ENCODE measurements around the gene USH2A.

Gene USH2A

DNA sequence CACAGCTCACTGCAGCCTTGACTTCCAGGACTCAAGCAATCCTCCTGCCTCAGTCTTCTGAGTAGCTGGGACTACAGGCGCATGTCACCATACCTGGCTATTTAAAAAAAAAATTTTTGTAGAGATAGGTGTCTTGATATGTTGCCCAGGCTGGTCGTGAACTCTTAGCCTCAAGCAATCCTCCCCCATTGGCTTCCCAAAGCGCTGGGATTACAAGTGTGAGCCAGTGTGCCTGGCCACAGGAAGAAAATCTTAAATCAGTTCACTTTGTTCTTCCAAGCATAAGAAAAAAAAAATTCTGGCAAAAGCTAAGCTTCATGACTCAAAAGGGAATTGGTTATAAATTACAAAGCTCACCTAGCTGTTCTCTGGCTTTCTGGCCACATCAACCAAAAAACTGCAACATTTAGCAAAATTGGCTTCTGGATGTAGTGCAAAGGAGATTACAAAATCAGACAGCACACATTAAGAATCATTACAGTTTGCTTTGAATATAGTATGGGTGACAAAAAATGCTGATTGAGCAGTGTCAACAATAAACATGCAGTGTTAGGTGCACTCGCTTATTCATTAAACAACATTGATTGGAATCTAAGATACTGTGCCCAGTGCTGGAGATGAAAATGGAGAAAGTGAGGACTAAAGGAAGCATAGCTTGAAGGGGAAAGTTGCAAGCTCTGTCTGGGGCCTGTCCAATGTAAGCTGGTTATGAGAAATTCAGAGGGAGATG lies 779.5 kb downstream of the USH2A start:
- no peaks in the 10 kb centered on the region for H3K9me2 ChIP-seq (replicated peaks; ENCODE audit: low read depth, low read length)
- H3K27me3 ChIP-seq (ENCODE audit: insufficient read depth, low read length, poor library complexity, severe bottlenecking): no peaks in the 10 kb centered on the region
- H3K9me3 ChIP-seq (ENCODE audit: insufficient read depth, low read depth, low read length): no peaks in the 10 kb centered on the region
- H3F3A ChIP-seq (ENCODE audit: low read depth): no peaks in the 10 kb centered on the region
- H2AFZ ChIP-seq (ENCODE audit: low read length): no peak overlapping the region
- no peaks in the 10 kb centered on the region for H3K4me1 ChIP-seq (ENCODE audit: insufficient read depth, low read length, poor library complexity, severe bottlenecking)
- H3K79me2 ChIP-seq (ENCODE audit: insufficient read depth, low read length): no peaks in the 10 kb centered on the region
- no peaks in the 10 kb centered on the region for H3K36me3 ChIP-seq (ENCODE audit: insufficient read depth, low read length)
- TF ChIP-seq, protein P1, sequence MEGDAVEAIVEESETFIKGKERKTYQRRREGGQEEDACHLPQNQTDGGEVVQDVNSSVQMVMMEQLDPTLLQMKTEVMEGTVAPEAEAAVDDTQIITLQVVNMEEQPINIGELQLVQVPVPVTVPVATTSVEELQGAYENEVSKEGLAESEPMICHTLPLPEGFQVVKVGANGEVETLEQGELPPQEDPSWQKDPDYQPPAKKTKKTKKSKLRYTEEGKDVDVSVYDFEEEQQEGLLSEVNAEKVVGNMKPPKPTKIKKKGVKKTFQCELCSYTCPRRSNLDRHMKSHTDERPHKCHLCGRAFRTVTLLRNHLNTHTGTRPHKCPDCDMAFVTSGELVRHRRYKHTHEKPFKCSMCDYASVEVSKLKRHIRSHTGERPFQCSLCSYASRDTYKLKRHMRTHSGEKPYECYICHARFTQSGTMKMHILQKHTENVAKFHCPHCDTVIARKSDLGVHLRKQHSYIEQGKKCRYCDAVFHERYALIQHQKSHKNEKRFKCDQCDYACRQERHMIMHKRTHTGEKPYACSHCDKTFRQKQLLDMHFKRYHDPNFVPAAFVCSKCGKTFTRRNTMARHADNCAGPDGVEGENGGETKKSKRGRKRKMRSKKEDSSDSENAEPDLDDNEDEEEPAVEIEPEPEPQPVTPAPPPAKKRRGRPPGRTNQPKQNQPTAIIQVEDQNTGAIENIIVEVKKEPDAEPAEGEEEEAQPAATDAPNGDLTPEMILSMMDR (conservative IDR thresholded peaks at IDR 0.05; ENCODE audit: low read length): no peak
- no peak for TF ChIP-seq EZH2phosphoT487 (IDR thresholded peaks at IDR 0.05; ENCODE audit: borderline replicate concordance)
- no peak overlapping the region for H3K9ac ChIP-seq (ENCODE audit: low read depth, low read length, poor library complexity, severe bottlenecking)
- no peak overlapping the region for H3K4me2 ChIP-seq (ENCODE audit: low read depth, low read length, poor library complexity, severe bottlenecking)
- H4K20me1 ChIP-seq (ENCODE audit: insufficient read depth, low read length, poor library complexity, severe bottlenecking): no peaks in the 10 kb centered on the region
- no peak overlapping the region for H3K4me3 ChIP-seq (ENCODE audit: low read length, poor library complexity, severe bottlenecking)

DNA sequence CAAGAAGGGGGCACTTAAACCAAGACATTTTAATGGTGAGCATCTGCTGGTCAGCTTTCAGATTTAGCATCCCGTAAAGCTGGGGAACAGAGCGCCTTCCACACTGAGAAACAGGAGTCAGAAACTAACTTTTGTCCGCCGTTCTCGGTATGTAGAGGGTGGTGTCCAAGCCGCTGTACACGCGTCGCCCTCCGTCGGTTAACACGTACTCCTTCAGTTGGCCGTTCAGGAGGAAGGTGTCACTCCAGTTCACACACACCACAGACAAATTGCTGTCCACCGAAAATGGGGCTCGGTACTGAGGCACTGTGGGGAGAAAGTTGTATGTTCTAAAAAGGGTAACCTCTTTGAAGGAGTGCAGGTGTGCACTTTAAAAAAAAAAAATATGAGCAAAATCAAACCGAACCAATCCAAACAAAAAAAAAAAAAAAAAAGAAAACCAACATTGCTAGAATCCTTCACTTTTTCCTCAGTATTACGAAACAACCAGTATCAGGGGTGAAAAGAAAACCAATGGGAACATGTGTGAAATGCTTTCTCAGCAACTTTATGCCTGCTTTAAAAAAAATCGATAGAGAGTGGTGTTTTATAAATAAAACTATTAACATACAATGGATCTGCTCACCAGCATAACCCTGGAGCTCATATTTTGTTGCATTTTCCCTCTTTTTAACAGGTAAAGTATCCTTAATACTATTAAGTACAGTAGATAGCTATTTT lies 782.7 kb downstream of the USH2A start:
- Histone ChIP-seq H2AFZ (ENCODE audit: low read length) (no peak overlapping the region), H3F3A (ENCODE audit: low read depth) (no peaks in the 10 kb centered on the region), H3K79me2 (ENCODE audit: insufficient read depth, low read length) (no peaks in the 10 kb centered on the region), H3K9ac (ENCODE audit: low read depth, low read length, poor library complexity, severe bottlenecking) (no peak overlapping the region), H3K9me2 (replicated peaks; ENCODE audit: low read depth, low read length) (no peaks in the 10 kb centered on the region), H3K4me1 (ENCODE audit: insufficient read depth, low read length, poor library complexity, severe bottlenecking) (no peaks in the 10 kb centered on the region), H3K9me3 (ENCODE audit: insufficient read depth, low read depth, low read length) (no peaks in the 10 kb centered on the region), H4K20me1 (ENCODE audit: insufficient read depth, low read length, poor library complexity, severe bottlenecking) (no peaks in the 10 kb centered on the region), H3K4me2 (ENCODE audit: low read depth, low read length, poor library complexity, severe bottlenecking) (no peak overlapping the region), H3K4me3 (ENCODE audit: low read length, poor library complexity, severe bottlenecking) (no peak overlapping the region), H3K36me3 (ENCODE audit: insufficient read depth, low read length) (no peaks in the 10 kb centered on the region), H3K27me3 (ENCODE audit: insufficient read depth, low read length, poor library complexity, severe bottlenecking) (no peaks in the 10 kb centered on the region)
- TF ChIP-seq EZH2phosphoT487 (IDR thresholded peaks at IDR 0.05; ENCODE audit: borderline replicate concordance): no peak
- TF ChIP-seq, protein P1 (conservative IDR thresholded peaks at IDR 0.05; ENCODE audit: low read length): no peak

DNA sequence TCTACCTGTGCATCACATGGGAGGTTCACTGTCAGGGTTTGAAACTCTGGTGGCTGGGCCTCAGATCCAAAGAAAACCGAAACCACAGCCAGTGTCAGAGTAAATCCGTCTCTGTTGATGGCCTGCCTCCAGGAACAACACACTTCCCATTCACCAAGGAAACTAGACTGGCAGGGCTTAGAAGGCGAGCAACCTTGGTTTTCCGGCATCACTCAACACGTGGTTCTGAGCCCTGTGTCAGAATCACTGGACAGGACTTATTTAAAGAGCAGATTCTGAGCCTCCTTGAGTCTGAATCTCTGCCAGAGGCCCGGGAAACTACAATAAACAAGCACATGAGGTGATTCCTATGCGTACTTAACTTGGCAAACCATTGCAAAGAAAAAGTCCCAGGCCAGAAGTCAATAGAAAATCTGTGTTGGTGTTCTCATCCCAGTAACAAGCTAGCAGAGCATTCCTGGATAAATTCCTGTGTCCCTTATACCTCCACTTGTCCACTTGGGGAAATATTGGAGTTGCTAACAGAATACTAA lies 786.1 kb downstream of the USH2A start:
- Histone ChIP-seq H2AFZ (ENCODE audit: low read length) (no peak overlapping the region), H3K9me2 (replicated peaks; ENCODE audit: low read depth, low read length) (no peaks in the 10 kb centered on the region), H3K27me3 (ENCODE audit: insufficient read depth, low read length, poor library complexity, severe bottlenecking) (no peaks in the 10 kb centered on the region), H3F3A (ENCODE audit: low read depth) (no peaks in the 10 kb centered on the region), H3K79me2 (ENCODE audit: insufficient read depth, low read length) (no peaks in the 10 kb centered on the region), H3K4me1 (ENCODE audit: insufficient read depth, low read length, poor library complexity, severe bottlenecking) (no peaks in the 10 kb centered on the region), H4K20me1 (ENCODE audit: insufficient read depth, low read length, poor library complexity, severe bottlenecking) (no peaks in the 10 kb centered on the region), H3K4me2 (ENCODE audit: low read depth, low read length, poor library complexity, severe bottlenecking) (no peak overlapping the region), H3K4me3 (ENCODE audit: low read length, poor library complexity, severe bottlenecking) (no peak overlapping the region), H3K9ac (ENCODE audit: low read depth, low read length, poor library complexity, severe bottlenecking) (no peak overlapping the region), H3K9me3 (ENCODE audit: insufficient read depth, low read depth, low read length) (no peaks in the 10 kb centered on the region), H3K36me3 (ENCODE audit: insufficient read depth, low read length) (no peaks in the 10 kb centered on the region)
- TF ChIP-seq, protein P1 (conservative IDR thresholded peaks at IDR 0.05; ENCODE audit: low read length): no peak
- no peak for TF ChIP-seq EZH2phosphoT487 (IDR thresholded peaks at IDR 0.05; ENCODE audit: borderline replicate concordance)
